GM12865 (cell line): ENCODE results near the gene ABCB4.

ENCODE experiments used
- DNase-seq: peaks from one replicate; pipeline ENCODE4 v3.0.0; 2010; ENCODE audit warnings: low read depth
- H3K4me3 ChIP-seq: 2 replicates; pipeline ENCODE4 v1.5.1; 2011; ENCODE audit warnings: mild to moderate bottlenecking, low read depth, low read length, control low read depth
- TF ChIP-seq, protein P1 (sequence below): IDR thresholded peaks from 2 replicates; pipeline ENCODE4 v1.5.1; 2011; ENCODE audit warnings: low read length, control low read depth, low read depth, inconsistent platforms; ENCODE audit not compliant: insufficient read depth; ENCODE audit errors: missing control alignments

The ABCB4 gene

DNA sequence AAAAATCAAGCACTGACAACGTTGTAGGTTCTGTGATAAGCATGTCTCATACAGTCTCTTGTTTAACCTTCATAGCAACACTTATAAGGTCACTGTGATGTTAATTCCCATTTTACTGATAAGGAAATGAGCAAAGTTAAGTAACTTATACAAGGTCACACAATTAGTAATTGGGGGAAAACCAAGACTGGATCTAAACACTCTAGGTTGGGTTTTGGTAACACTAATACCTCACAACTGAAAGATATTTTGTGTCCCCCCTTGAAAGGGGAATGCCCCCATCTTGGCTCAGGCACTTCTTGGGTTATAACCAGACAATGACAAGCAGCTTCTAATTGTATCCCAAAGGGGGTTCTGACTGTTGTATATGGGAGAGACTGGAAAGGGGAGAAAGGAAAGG is 36.0 kb upstream of the ABCB4 start:
- no peak overlapping the region for H3K4me3 ChIP-seq
- peak; percentile 9 for DNase-seq
- TF ChIP-seq, protein P1, sequence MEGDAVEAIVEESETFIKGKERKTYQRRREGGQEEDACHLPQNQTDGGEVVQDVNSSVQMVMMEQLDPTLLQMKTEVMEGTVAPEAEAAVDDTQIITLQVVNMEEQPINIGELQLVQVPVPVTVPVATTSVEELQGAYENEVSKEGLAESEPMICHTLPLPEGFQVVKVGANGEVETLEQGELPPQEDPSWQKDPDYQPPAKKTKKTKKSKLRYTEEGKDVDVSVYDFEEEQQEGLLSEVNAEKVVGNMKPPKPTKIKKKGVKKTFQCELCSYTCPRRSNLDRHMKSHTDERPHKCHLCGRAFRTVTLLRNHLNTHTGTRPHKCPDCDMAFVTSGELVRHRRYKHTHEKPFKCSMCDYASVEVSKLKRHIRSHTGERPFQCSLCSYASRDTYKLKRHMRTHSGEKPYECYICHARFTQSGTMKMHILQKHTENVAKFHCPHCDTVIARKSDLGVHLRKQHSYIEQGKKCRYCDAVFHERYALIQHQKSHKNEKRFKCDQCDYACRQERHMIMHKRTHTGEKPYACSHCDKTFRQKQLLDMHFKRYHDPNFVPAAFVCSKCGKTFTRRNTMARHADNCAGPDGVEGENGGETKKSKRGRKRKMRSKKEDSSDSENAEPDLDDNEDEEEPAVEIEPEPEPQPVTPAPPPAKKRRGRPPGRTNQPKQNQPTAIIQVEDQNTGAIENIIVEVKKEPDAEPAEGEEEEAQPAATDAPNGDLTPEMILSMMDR = no peak

DNA sequence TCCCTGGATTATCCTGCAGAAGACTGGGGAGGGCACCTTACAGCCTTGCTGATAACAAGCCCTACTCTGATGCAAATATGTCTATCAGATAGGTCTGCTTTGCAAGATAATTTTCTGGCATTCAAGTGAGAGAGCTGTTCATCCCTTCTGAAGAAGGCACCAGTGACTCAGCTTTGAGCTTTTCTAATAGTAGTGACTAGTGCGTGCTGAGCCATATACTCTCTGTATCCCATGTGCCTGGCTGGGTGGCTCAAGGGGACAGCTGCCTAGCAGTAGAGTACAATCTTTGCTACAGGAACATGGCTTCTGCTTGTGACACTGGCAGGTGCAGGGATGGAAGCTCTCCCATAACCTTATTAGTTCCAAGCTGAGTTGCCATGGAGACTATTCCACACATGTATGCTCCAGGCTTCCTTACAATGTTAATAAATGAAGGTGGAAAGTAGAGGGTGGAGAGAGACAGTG is 35.0 kb upstream of the ABCB4 start:
- TF ChIP-seq, protein P1 = no peak
- no peak for DNase-seq

DNA sequence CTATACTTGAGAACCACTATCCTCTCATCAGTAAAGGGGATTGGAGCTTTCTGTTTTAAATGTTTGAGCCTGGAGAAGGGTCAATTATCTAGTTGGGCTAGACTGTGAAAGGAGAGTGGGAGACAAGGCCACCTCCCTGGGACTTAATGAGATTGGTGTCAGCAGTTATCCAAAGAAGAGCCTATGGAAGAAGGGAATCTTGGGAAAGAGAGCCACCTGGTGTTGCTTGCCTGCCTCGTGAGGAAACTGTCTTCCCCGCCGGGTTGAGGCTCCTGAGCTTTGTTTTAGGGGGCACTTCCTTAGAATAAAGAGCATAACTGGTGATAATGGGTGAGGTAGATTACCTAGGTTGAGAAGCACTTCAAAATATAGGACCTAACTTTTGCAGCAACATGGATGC is 32.0 kb upstream of the ABCB4 start:
- TF ChIP-seq, protein P1 = no peak
- no peak overlapping the region for H3K4me3 ChIP-seq
- DNase-seq = no peak

More for the DNA sequence above, 35.0 kb upstream of the ABCB4 start:
- no peak overlapping the region for H3K4me3 ChIP-seq

DNA sequence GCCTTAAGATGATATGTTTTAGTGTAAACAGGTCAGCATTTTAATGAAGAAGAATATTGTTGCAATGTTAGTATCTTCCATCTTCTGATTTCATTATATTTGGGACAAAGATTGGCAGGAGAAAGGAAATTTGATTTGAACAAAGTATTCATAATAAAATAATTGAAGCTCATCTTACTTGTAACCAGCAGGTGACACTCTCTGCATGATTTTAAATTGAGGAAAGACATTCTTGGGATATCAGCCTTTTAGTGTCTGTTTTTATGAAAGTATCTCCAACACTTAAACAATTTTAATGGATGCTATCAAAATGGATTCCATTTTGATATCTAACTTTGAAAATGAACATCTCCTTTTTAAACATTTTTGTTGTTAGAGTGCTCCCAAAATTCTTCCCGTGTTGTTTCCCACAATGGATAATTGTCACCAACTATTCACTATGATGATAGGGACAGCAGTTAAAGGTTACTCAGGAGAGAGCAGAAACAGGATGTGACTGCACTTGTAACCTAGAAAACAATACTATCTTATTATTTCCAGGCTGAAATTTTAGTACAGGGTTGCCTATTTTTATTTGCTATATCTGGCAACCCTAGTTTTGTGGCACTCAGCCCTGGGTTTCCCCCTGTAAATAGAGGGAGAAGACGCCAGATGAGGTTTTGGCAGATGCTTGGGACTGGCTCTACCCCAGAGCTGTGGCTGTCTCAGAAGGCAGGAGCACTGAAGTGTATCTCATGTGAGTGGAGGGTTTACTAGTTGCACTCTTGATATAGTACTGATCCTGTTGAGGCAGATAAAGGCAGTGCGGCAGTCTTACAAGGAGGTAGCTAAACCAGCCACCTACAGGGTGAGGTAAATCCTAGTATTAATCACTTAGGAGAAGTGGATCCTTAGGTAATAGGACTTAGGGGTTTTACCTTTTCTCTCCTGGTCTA is 31.0 kb upstream of the ABCB4 start:
- TF ChIP-seq, protein P1 = peak; percentile 29
- peak; percentile 40 for DNase-seq
- H3K4me3 ChIP-seq = no peak overlapping the region

DNA sequence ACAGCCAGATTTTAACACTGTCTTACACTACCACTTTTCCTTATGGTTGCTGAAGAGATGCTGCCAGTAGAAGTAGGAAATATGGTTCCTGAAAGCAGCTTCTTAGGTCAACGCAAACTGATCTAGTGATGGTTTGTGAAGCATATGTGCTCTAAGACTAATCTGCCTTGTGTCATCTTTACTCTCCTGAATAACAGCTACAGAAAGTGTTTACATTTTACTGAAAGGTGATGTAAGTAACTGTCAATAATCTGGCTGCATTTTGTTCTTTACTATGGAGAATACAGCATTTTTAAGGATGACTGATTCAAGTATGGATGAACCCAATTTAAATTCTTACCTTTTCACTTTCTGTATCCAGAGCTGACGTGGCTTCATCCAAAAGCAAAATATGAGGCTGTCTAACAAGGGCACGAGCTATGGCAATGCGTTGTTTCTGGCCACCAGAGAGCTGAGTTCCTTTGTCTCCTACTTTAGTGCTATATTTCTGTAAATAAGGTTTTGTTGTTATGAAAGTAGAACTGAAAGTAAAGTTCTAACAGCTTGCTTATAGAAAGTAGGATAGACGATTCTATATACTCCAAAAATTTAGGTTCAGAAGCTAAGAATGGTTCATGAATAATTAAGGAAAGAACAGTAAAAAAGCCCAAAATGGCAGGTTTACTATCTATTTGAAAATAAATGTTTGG is 30.2 kb upstream of the ABCB4 start:
- H3K4me3 ChIP-seq = no peak overlapping the region
- TF ChIP-seq, protein P1 = no peak
- no peak for DNase-seq

DNA sequence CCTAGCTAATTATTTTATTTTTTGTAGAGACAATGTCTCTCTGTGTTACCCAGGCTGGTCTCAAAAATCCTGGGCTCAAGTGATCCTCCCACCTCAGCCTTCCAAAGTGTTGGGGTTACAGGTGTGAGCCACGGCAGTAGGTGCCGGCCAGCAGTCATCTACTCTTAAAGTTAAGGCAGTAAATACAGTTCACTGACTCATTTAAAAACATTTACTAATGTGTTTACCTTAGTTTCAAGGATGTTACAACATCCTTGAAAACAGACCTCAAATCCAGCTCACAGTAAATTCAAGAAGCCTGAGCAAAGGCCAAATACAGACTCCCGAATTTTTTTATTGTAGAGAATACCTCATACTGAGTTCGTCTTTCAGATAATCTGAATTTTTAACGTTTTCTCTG is 29.6 kb upstream of the ABCB4 start:
- TF ChIP-seq, protein P1 = no peak
- H3K4me3 ChIP-seq = no peak overlapping the region
- no peak for DNase-seq
